CD4-positive, alpha-beta T cell treated with Interleukin-15 for 1 hour (primary cell): ENCODE data around the gene OR9A2.

Experiments used
- DNase-seq: peaks from one replicate; pipeline ENCODE4 v3.0.0-alpha.2; 2020

OR9A2 gene

DNA sequence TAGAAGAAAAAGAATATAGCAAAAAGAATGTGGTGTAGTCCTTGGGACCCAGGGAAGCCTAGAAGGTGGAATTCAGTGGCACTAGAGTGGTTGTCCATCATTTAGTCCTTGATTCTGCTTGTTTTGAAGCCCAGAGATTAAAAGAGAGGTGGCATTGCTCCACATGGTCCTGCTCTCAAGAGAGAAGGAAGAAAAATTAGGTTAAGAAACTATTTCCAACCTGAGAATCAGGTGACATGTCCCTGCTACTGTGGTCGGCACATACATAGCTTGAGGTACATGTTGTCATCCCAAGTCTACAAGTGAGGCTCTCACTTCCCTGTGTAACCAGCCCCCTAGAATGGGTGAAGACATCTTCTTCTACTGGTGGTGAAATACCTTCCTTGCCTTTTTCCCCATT, at the start of gene OR9A2:
OR9A2 (minus strand) TSS at position 101 of the 400 bp plus-strand sequence; CDS start at position 101, 0 bp downstream.
- DNase-seq = no peak

GRCh38 chr7:143074141-143074540, 47.2 kb upstream of the OR9A2 start:
- DNase-seq = no peak

GRCh38 chr7:143073556-143073955, 46.6 kb upstream of the OR9A2 start:
- no peak for DNase-seq

DNA sequence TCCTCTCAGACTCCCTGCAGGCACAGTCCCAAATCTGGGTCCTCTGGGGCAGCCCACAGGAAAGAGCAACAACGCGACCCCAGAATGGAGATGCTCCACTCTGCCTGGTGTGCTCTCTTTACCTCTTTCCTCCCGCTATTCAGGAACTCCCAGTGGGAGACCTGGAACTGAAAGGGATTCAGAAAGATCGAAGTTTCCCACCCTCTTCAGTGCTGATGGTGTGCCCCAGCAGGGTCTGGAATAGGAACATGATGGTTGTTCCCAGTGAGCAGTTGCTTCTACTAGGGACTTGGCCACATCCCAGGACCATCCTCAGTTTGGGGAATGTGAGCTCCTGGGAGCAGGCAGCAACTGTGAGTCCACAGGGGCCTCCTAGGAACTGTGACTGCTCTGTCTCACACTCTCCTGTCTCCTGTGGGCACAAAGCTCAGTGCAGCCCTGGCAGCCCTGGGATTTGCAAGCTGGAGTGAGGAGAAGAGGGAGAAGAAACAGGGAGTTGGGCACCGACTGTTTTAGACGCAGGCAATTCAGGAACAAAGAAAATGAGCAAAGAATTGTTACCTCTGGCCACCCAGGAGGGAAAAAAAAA, 43.1 kb upstream of the OR9A2 start:
- DNase-seq = no peak

DNA sequence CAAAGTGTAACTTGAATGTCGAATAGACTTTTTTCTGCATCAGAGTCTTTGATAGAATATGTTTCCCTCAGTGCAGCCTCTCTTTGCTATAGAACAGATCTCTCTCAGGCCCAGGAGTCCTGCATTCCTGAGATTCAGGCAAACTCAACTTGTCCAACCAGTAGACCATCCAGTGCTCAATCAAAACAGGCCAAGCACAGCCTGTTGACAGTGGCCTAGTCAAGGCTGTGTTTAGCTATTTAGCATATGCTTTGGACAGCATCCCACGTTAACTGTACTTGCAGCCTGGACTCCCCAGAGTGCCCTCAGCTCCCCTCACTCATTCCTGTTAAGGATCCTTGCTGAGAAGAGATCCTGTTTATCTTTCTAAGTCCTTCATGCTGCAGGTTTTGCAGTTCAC, 41.5 kb upstream of the OR9A2 start:
- no peak for DNase-seq

DNA sequence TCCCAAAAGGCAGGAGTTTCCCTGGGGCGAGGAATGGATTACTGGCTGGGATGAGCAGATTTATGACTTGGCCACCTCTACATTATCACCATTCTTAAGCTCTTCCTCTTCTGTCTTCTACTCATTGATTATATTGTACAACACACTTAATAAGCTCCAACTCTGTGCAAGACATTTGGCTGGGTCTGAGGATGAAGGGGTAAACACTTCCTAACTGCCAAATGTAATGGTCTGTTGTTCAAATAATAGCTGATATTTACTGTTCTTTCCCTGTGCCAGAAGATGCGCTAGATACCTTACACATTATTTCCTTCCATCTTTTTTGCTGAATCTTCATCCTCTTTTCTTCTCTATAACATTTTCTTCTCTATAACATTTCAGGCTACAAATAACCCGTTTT, 36.8 kb upstream of the OR9A2 start:
- no peak for DNase-seq

DNA sequence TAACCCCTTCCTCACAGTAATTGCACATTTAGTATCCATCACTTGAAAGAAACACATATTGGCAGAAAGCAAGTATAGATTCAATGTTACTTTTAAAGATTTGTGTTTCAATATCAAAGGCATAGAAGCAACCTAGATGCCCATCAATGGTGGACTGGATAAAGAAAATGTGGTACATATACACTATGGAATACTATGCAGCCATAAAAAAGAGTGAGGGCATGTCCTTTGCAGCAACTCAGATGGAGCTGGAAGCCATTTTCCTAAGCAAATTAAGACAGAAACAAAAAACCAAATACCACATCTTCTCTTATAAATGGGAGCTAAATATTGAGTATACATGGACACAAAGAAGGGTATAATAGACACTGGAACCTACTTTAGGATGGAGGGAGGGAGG, 28.8 kb upstream of the OR9A2 start:
- DNase-seq = no peak

DNA sequence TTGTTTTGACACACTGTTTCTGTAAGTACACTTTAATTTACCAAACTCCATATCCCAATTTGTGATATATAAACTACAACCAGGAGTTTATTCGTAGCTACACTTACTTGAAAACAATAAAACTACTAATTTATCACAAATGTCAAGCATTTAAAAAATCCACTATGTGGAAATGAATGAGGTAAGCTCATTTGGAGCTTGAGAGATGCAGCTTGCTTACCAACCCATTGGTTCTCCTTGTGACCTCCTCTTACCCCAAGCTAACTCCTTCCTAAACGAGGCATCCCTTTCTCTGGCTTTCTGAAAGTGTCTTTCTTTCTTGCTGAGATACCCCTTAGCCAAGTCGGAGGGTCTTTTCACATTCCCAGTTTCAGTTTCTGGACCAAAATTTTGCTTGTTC, 27.7 kb upstream of the OR9A2 start:
- DNase-seq = no peak

- no peak for DNase-seq
These were observed 25.1 kb upstream of the OR9A2 start, which contains the start of gene OR6V1 for GRCh38 chr7:143052041-143052440. OR6V1 (plus strand) TSS chr7:143052341; CDS start chr7:143052341, 0 bp downstream.

- no peak for DNase-seq
These were observed 24.0 kb upstream of the OR9A2 start for GRCh38 chr7:143050931-143051330.

DNA sequence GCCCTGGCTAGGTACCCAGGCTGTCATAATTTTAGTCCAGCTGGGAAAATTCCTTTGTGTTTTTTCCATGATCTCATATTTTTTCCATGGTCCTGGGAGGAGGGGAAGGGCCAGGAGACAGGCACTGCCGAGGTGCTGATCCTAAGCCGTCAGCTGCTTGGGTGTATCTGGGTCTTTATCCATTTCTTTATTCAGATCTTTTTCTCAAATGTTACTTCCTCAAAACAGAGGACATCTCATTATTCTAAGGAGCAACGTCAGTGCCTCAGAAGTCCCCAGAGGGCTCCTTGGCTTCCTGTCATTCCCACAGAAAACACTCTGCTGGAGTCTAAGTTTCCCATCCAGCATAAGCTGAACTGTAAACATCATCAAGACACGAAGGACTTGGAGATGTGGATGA, 22.4 kb upstream of the OR9A2 start:
- no peak for DNase-seq

DNA sequence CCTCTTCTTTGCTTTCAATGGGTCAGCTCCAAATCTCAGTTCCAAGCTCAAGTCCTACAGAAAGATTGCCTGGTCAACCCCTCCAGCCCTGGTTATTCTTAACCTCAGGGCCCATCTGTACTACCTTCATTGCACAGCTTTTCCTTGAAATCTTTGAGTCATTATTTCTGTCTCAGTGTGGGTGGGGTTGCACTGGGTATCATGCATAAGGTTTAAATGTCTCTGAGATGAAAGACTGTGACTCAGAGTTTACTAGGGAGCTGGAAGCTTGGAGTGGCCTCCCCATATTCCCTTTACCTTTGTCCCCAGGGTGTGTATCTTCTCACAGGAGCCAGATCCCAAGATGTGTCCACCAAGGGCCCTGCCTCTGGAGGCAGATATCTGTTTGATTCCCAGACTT, 21.9 kb upstream of the OR9A2 start:
- no peak for DNase-seq

DNA sequence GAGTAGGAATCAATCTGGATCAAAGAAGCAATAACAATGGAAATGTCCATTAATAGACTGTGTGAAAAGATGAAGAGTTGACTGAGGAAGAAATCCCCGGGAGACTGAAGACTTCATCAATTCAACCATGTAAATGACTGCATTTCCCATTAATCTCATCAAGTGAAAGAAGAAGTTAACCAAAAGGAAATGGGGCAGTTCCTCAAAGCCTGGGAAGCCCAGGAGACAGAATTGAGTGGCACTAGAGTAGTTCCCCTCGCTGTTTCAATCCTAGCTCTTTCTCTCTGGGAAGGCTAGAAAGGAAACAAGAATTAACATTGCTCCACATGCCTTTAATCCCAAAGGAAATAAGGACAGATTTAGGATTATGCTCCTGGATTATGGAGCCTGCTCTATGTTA, 20.4 kb upstream of the OR9A2 start:
- no peak for DNase-seq

DNA sequence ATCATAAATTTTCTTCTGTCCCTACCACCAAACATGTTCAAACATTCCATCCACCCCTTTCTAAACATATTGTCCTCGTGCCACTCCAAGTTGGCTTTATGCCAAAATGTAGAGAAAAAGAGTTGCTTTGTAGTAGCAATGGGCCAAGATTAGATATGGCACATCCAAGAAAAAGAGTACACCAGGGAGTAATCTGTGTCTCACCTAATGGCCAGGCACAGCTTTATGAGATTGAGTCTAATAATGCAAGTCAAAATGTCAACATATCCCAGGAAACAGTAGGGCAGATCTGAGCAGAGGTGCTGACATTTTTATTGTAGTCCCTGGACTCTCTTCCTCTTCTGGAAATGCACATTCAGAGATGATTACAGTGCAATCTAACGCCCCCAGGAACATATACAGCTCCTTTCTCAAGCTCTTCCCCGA, 19.5 kb upstream of the OR9A2 start:
- no peak for DNase-seq

GRCh38 chr7:143043391-143043790, 16.5 kb upstream of the OR9A2 start:
- no peak for DNase-seq

DNA sequence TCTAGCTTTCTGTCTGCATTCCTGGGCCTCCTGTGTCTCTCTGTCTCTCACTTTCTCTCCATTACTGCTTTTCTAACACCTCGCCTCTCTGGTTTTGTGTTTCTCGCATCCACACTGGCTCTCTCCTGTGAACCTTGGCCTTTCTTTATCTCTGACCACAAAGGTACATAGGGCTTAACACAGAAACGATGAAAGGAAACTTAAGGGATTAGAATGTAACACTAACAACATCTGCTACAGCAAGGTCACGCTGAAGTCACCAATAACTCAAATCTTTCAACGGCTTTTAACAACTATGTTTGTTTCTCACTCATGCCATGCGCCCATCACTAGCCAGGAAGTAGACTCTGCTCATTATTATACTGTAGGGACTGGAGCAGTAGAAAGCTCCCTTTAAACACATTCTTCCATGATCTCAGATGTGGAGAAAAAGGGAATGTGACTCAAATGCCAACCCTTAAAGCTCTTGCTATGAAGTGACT, 15.9 kb upstream of the OR9A2 start:
- DNase-seq = no peak

DNA sequence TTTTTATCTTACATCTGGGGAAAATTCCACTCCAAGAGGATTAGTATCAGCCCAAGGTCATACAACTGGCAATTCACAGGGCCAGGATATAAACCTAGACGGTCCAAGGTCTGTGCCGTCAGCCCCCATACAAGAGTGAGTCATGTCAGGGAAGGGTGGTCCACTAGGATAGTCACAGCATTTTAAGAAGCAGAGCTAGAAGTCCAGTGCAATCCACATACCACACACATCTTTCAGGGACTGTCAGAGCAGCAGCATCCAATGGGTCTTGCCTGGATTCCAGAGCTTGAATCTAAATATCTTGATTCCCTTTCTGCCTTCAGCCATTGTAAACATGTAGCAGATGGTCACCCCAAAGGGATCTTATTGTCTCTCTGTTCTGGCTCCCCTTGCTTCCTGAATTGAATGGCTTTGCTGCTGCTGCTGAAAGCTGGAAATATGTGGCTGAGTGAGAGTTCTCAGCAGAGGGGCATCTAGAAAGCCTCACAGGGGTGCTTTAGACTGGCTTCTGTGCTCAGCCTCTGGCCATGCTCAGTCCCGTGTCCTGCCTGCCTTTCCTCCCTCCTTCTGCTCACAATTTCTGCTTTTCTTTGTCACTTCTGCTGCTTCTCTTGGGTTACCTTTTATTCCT, 15.3 kb upstream of the OR9A2 start:
- no peak for DNase-seq

GRCh38 chr7:143041346-143041745, 14.4 kb upstream of the OR9A2 start:
- no peak for DNase-seq

GRCh38 chr7:143040209-143040715, 13.3 kb upstream of the OR9A2 start:
- no peak for DNase-seq

GRCh38 chr7:143038635-143039034, 11.7 kb upstream of the OR9A2 start:
- DNase-seq = no peak

DNA sequence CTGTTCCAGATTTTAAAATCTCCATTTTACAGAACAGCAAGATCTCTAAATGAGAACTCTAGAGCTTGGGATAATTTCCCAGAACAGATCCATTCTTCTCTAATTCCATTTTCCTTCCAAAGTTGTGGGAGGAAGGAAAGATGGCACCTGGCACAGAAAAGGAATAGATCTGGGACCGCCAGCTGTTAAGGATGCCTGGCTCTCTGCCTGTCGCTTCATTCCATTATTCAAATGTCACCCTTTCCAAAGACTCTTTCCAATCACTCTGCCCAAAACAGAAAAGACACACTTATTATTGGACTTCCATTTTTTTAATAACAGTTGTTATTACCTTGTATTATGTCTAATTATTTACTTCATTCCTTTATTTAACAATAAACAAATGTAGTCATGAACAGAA, 751 bp upstream of the OR9A2 start:
- no peak for DNase-seq

GRCh38 chr7:143025371-143025770, 1.6 kb downstream of the OR9A2 start:
- DNase-seq = no peak

DNA sequence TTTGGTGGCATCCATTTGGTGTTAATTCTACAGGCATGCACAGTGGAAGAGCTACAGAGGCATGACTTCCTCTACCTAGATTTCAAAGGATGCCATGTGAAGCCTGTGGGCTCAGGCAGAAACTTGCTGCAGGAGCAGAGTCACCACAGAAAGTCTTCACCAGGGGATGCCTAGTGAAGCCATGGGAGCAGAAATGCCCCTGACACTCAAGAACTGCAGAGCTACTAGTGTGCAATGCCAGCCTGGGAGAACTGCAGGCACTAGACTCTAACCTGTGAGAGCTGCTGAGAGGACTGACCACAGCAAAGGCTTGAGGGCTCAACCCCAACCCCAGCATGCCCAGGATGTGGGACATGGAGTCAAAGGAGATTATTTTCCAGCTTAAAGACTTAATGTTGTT, 3.9 kb downstream of the OR9A2 start:
- no peak for DNase-seq

- no peak for DNase-seq
These were observed 8.0 kb downstream of the OR9A2 start for GRCh38 chr7:143018931-143019330.

GRCh38 chr7:143016996-143017395, 9.9 kb downstream of the OR9A2 start:
- no peak for DNase-seq
